Measurements from ENCODE around the gene DENND2C. TPM values are rescaled to one million over a fixed set of nuclear protein-coding genes. Genes with fewer than 3 reads are reported as not detected.

Gene DENND2C
- total and polyA plus RNA-seq, 2 experiments from 2014 or later, result 1.4 to 5.6 TPM

DNA sequence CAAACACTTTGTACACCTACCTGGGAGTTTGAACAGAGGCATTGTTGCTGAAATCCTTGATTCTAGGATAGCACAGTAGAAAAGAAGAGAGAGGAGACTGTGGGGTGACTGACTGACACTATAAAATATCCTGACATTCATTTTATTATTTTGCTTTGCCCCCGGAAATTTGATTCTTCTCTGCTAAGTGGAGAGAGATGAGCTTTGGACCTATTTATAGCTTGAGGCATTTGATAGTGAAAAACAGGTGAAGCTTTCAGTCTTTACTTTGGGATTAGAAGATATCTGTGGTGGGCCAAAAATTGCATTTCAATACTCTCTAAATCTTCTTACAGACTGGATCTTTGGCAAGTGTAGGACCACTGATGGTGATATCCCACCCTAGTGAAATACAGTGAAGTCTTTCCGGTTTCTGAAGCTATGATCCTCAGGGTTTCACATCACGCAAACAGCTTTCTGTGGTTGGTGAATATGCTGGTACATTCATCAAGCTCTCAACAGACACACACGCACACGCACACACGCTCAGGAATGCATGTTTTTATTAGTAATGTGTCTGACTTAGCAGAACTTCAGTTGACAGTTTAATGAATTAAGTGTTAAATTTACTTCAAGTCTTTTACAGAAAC lies 25.7 kb upstream of the DENND2C start, which contains the start of gene AMPD1:
Gene AMPD1, minus strand, starts transcription at position 117 of the 629 bp plus-strand sequence. Its CDS starts 75 bp downstream, at position 42.
- no peaks in the 10 kb centered on the region for H4K20me1 ChIP-seq (ENCODE audit: insufficient read depth, poor library complexity, severe bottlenecking)
- TF ChIP-seq EZH2 (IDR thresholded peaks at IDR 0.05; ENCODE audit: borderline replicate concordance), result no peak
- TF ChIP-seq, protein P1, sequence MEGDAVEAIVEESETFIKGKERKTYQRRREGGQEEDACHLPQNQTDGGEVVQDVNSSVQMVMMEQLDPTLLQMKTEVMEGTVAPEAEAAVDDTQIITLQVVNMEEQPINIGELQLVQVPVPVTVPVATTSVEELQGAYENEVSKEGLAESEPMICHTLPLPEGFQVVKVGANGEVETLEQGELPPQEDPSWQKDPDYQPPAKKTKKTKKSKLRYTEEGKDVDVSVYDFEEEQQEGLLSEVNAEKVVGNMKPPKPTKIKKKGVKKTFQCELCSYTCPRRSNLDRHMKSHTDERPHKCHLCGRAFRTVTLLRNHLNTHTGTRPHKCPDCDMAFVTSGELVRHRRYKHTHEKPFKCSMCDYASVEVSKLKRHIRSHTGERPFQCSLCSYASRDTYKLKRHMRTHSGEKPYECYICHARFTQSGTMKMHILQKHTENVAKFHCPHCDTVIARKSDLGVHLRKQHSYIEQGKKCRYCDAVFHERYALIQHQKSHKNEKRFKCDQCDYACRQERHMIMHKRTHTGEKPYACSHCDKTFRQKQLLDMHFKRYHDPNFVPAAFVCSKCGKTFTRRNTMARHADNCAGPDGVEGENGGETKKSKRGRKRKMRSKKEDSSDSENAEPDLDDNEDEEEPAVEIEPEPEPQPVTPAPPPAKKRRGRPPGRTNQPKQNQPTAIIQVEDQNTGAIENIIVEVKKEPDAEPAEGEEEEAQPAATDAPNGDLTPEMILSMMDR (IDR thresholded peaks at IDR 0.05; ENCODE audit: poor library complexity), result no peak
- no peak for TF ChIP-seq EZH2phosphoT487 (IDR thresholded peaks at IDR 0.05; ENCODE audit: low read depth, severe bottlenecking, unreplicated experiment)
- H3K9me2 ChIP-seq (replicated peaks; ENCODE audit: insufficient read depth), result no peaks in the 10 kb centered on the region
- no peak within 1 kb of the TSS for H2AFZ ChIP-seq
- H3K27me3 ChIP-seq, result no peaks in the 10 kb centered on the region
- H3K4me3 ChIP-seq, result no peak within 1 kb of the TSS
- H3K9me3 ChIP-seq (ENCODE audit: low read depth), result no peaks in the 10 kb centered on the region
- H3K27ac ChIP-seq, result no peak within 1 kb of the TSS
- H3K4me2 ChIP-seq, result no peak within 1 kb of the TSS
- no peak for DNase-seq (ENCODE audit: low spot score)
- no peaks in the 10 kb centered on the region for H3K4me1 ChIP-seq (ENCODE audit: insufficient read depth)
- WGBS (ENCODE audit: low lambda C conversion rate, missing lambda C conversion rate), result 70% methylated on average over 6 of the region's 6 CpGs
- H3K79me2 ChIP-seq, result no peaks in the 10 kb centered on the region
- H3K36me3 ChIP-seq (replicated peaks; ENCODE audit: insufficient read depth, low read depth), result no peaks in the 10 kb centered on the region

GRCh38 chr1:114694540-114695310 lies 24.9 kb upstream of the DENND2C start:
- Histone ChIP-seq H3K27ac (no peak overlapping the region), H4K20me1 (ENCODE audit: insufficient read depth, poor library complexity, severe bottlenecking) (no peaks in the 10 kb centered on the region), H3K4me1 (ENCODE audit: insufficient read depth) (no peaks in the 10 kb centered on the region), H3K27me3 (no peaks in the 10 kb centered on the region), H2AFZ (no peak overlapping the region), H3K79me2 (no peaks in the 10 kb centered on the region), H3K9me3 (ENCODE audit: low read depth) (no peaks in the 10 kb centered on the region), H3K36me3 (replicated peaks; ENCODE audit: insufficient read depth, low read depth) (no peaks in the 10 kb centered on the region), H3K4me3 (no peak overlapping the region), H3K4me2 (no peak overlapping the region), H3K9me2 (replicated peaks; ENCODE audit: insufficient read depth) (no peaks in the 10 kb centered on the region)
- DNase-seq (ENCODE audit: low spot score), result no peak
- no peak for TF ChIP-seq EZH2phosphoT487 (IDR thresholded peaks at IDR 0.05; ENCODE audit: low read depth, severe bottlenecking, unreplicated experiment)
- TF ChIP-seq, protein P1 (IDR thresholded peaks at IDR 0.05; ENCODE audit: poor library complexity), result no peak
- TF ChIP-seq EZH2 (IDR thresholded peaks at IDR 0.05; ENCODE audit: borderline replicate concordance), result no peak
- 94% methylated on average over 9 of the region's 9 CpGs for whole genome bisulfite sequencing (ENCODE audit: low lambda C conversion rate, missing lambda C conversion rate)

DNA sequence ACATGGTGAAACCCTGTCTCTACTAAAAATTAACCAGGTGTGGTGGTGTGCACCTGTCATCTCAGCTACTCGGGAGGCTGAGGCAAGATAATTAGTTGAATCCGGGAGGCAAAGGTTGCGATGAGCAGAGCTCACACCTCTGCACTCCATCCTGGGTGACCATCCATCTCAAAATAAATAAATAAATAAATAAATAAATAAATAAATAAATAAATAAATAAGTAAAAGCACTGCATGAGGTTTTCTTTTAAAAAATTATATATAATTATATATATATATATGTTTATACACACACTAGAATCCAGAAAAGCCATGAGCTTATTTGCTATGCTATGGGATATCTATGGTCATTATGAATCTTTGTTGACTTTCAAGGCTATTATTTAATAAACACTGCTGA lies 23.1 kb upstream of the DENND2C start:
- Histone ChIP-seq H3K36me3 (replicated peaks; ENCODE audit: insufficient read depth, low read depth) (no peaks in the 10 kb centered on the region), H3K9me2 (replicated peaks; ENCODE audit: insufficient read depth) (no peaks in the 10 kb centered on the region), H3K4me2 (no peak overlapping the region), H3K27ac (no peak overlapping the region), H3K9me3 (ENCODE audit: low read depth) (no peaks in the 10 kb centered on the region), H3K4me3 (no peak overlapping the region), H3K4me1 (ENCODE audit: insufficient read depth) (no peaks in the 10 kb centered on the region), H2AFZ (no peak overlapping the region), H4K20me1 (ENCODE audit: insufficient read depth, poor library complexity, severe bottlenecking) (no peaks in the 10 kb centered on the region), H3K79me2 (no peaks in the 10 kb centered on the region), H3K27me3 (no peaks in the 10 kb centered on the region)
- WGBS (ENCODE audit: low lambda C conversion rate, missing lambda C conversion rate), result 84% methylated on average over 3 of the region's 3 CpGs
- no peak for DNase-seq (ENCODE audit: low spot score)
- TF ChIP-seq, protein P1 (IDR thresholded peaks at IDR 0.05; ENCODE audit: poor library complexity), result no peak
- no peak for TF ChIP-seq EZH2 (IDR thresholded peaks at IDR 0.05; ENCODE audit: borderline replicate concordance)

Measured in hepatocyte (in vitro differentiated cells).